GM12891 (cell line): ENCODE measurements around the gene CCDC43.

Source experiments
- POLR2A ChIP-seq: IDR thresholded peaks from 2 replicates; pipeline ENCODE4 v1.6.1; 2011; ENCODE audit warnings: low read depth, low read length, control low read depth
- POLR2AphosphoS5 ChIP-seq: IDR thresholded peaks from 2 replicates; pipeline ENCODE4 v1.6.1; 2011; ENCODE audit warnings: low read depth, low read length, control low read depth
- TAF1 ChIP-seq: IDR thresholded peaks from 2 replicates; pipeline ENCODE4 v1.6.1; 2011; ENCODE audit warnings: low read depth, low read length, control low read depth

DNA sequence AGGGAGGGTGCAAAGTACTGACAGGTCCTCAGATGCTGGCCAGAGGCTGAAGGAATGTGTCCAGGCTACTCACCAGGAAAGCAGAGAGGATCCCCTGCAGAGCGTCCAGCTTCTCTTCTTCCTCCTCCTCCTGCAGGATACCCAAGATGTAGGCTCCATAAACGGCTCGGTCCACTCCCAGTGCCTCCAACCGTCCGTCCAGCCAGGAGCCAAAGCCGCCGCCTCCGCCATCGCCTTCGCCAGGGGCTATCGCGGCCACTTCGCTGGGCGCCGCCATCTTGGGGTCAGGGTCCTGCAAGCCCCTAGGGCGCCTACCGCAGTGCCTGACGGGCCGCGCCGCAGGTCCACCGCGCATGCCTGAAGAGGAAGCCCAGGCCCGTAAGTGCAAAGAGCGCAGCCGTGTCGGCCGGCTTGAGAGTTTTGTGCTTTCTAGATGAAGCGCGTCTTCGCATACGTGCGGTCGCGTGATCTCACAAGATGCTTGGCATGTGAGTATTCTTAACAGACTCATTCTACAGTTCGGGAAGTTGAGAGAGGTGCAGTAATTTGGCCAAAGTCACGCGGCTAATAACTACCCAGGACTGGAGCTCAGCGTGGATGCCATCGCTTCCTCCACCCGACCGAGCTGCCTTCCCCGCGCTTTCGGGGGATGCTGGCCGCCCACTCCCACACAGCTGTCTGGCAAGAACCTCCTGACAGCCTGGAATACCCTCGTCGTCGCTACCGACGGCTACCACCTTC is at the start of gene CCDC43:
- peak; percentile 78; the same call in 1 of the 2 replicates for TF ChIP-seq POLR2AphosphoS5
- peak; percentile 87 for TF ChIP-seq POLR2A
- TF ChIP-seq TAF1 = peak; percentile 87
